NCI-H2227 (cell line): ENCODE results near the gene OAF.

Experiments
- DNase-seq: peaks from one replicate; lab custom pipeline; 2025; ENCODE audit not compliant: unreplicated experiment; lab: John Stamatoyannopoulos, UW

OAF gene

DNA sequence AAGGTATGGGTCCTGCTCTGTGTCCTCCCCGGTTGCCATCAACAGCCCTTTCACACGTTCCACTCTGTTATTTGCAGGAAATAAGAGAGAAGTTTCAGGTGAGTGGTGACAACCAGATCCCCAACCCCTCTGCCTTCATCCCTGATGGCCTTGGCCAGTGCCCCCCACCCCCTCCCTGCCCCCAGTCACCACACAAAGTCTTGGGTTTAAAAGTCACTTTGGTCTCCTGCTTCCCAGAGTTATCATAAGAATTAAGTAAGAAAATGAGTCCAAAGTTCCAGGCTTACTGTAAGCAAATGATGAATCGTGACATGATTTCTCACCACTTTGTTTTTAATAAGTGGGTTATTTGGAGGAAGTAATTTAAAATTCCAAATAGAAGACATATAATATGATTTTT lies 9.2 kb upstream of the OAF start:
- no peak for DNase-seq

DNA sequence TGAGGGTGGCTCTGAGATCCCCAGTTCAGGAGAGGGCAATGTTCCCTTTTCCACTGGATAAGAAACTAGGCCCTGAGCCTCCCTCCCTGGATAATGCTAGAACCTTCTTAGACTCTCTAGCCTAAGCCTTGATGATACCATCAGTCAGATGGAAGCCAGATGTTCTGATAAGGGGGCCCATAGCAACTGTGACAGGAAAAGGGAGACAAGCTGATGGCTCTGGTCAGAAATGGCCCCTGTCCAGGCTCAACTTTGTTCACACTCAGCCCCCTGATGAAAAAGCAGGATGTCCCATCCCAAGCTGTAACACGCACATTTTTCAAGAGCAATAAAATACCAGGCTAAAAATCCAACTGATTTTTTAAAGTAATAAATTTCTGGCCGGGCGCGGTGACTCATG lies 7.2 kb upstream of the OAF start:
- DNase-seq = no peak

DNA sequence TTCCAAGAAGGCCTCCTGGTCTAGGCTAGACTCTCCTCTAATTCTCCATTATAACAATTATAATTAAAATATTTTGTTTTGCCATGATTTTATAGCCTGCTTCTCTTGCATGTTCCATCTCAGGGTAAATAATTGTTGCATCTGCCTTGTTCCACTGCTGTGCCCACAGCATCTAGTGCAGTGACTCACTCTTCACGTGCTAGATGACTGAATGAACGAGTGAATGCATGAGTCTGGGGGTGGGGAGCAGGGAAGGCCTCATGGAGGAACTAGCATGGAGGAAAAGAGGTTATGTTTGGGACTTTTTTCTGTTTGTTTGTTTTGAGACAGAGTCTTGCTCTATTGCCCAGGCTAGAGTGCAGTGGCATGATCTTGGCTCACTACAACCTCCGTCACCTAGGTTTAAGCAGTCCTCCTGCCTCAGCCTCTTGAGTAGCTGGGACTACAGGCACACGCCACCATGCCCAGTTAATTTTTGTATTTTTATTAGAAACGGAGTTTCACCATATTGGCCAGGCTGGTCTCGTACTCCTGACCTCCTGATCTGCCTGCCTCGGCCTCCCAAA lies 5.2 kb upstream of the OAF start:
- no peak for DNase-seq

DNA sequence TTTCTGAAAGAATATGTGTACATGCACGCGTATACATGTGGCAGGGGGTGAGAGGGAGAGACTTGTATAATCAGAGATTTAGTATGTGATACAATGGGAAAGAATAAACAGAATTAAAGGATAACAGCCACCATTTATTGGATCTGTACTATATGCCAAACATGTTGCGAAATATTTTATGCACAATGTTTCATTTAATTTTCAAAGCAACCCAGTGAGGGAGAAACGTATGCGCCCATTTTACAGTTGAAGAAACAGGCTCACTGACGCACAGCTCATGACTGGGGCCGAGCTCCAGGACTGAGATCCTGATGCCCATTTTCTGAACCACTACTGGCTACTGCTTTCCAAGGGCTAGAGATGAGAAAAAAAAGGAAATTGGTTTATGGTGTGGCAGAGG lies 3.3 kb upstream of the OAF start:
- DNase-seq = no peak

DNA sequence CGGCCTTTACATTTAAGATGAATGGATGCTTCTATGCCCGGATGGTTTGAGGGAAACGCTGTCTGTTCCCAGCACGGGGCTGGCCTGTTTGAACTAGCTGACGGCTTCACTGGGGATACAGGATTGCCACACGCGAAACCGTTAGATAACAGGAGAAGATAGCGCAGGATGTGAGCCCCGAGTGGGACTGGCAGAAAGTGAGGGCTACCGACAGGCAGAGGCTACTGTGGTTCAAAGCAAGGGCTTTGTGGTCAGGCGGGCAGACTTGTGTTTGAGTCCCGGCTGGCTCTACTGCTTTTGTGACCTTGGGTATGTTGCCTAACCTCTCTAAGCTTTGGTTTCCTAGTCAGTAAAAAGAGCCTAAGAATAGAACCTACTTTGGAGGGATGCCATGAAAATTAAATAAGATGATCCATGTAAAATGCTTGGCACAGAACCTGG lies 2.8 kb upstream of the OAF start:
- DNase-seq = no peak

DNA sequence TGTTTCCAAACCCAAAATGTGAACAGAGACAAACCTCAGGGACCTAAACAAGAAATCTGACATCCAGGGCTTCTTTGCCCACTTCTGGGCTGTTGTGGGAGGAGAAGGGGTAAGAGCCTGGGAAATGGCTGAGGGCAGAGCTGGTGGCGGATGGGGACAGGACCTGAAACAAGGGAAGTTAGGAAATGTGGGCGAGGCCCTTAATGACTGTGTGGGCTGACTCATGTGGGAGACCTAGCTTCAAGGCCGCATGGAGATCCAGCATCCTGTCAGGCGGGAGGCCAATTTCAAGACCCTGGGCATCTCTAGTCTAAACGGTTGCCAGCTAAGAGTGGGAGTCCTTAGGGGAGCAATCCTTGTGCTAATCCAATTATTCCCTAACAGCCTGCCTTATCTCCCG lies 2.1 kb upstream of the OAF start:
- DNase-seq = no peak

DNA sequence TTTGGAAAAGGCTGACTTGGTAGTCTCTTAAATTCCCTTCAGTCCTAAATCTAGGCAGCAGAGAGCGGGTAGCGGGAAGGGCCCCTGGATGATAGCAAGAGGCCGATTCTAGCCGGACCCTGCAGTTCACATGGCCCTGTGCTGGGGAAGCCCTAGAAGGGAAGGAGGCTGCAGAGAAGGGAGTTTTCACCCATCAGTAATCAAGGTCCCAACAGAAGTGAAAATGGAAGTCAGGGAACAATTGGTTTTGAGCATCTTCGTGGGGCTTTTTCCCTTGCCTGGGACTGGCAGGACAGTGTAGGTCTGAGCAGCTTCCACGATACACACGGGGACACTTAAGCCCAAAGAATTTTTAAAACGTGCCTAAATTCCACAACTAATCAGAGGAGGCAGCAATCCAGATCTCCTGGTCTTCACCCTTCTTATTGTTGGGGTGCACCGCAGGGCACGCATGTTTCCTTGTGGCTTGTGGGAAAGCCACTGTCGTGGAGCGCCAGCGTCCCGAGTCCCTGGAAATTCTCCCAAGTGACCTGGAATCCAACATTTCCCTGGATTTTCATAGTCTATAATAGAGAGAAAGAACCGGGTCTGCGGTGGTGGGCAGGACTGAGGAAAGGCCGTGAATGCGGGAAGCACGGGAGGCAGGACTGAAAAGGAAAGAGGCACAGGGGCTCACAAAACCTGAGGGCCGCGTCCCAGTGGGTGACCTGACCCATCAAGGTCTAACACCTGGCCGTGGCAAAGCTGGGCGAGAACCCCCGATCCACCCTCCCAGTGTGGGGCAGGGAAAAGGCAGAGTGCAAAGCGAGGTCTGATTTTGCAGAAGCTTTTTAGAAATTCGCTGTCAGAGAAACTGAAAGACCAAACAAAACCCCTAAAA lies 846 bp upstream of the OAF start:
- no peak for DNase-seq

DNA sequence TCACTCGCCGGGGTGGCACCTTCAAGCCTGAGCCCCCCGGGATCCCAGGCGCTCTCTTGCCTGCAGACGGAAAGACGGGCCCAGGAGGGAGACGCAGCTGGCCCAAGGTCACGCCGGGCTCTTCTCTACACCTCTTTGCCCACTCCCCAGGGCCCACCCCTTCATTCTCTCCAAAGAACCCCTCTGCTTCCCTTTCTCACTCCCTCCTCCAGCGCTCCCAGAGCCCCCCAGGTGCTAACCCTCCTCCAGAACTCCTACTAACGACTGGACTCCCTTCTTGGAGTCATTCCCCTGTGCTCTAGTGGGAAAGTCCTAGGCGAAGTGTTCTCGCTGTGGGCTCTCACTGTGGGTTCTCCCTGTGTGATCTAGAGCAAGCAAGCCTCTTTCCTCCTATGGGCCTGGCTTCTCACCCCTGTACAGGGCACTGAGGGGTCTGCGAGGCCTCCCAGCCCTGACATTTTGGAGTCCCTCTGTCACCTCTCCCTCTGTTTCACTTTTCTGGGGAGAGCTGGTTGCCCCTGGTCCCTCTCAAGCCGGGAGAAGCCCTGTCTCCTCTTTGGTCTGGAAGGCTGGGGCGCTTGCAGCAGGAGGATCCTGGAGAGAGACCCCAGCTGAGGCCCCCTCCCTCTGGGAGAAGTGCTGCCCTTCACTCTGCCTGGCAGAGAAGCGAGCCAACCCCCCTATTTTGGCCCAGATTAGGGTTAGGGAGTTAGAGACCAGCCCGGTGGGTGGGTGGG lies 858 bp downstream of the OAF start:
- no peak for DNase-seq

DNA sequence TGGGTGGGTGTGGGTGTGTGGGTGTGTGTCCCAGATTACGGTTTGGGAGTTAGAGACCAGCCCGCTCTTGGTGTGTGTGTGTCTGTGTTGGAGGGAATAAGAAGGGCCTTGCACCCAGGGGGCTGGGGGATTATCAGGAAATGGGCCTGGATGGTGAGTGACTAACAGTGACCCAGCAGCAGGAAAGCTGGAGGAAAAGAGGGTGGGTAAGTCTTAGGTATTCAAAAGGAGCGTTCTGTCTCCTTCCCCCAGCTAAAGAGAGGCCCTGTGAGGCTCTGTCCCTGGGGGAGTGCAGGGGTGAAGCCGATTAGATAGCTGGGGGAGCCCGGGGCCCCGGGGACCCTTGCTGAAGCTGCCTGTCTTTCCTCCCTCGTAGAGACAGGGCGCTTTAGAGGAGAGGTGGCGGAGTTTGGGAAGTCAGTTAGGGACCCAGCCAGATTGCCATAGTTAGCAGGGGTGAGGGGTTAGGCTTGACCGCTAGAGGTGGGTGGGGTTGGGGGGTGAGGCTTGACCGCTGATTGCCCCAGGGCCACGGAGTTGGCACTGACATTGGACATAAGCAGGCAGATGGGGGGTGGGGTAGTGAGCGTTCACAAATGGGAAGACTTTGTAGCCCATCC lies 1.5 kb downstream of the OAF start:
- no peak for DNase-seq

DNA sequence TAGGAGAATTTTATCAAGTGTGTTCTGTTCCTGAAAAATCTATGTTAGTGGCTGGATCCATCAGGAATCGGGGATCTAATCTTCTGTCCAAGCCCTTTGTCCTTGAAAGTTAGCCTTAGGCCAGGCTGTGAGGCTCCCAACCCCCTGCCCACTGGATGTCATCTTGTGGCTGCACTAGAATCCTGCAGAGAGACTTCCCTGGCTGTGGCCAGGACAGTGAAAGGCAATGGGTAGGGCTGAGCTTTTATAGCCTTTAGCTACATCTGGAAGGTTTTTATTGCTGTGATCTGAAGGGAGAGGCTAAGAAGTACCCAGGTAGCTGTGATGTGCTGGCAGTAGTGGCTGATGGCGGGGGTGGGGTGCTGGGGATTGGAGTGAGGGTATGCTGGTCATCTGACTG lies 2.1 kb downstream of the OAF start:
- DNase-seq = no peak

DNA sequence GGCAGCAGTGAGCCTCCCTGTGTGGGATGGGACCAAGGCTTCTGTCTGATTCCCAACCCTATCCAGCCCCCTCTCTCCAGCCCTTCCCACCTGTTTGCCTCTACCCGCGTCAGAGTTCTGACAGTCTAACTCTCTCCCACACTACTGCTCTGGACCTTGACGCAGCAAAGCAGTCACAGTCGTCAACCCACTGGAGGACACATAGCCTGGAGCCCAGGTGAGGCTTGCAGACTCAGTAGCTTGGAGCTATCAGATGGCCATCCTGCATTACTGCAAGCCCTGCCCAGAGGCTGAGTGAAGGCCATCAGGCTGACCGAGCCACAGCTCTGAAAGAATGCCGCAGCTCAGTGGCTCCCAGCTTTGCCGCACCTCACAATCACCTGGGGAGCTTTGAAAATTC lies 3.7 kb downstream of the OAF start:
- no peak for DNase-seq

DNA sequence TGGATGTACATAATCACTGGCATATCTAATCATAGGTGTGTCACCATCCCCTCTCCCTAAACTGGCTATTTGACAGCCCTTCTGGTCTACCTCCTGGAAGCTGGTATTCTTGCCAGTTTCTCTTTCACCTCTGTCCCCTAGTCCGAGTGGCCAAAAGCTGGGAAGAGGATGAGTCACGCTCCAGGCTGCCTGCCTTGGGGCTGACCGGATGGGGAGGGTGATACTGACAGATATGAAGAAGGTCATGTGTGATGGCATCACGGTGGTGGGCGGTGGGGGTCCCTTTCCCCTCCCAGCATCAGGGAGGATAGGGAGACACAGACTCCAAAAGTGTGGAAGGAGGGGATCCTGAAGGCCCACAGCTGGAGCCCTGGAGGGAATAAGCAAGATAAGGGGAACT lies 4.8 kb downstream of the OAF start:
- DNase-seq = no peak

DNA sequence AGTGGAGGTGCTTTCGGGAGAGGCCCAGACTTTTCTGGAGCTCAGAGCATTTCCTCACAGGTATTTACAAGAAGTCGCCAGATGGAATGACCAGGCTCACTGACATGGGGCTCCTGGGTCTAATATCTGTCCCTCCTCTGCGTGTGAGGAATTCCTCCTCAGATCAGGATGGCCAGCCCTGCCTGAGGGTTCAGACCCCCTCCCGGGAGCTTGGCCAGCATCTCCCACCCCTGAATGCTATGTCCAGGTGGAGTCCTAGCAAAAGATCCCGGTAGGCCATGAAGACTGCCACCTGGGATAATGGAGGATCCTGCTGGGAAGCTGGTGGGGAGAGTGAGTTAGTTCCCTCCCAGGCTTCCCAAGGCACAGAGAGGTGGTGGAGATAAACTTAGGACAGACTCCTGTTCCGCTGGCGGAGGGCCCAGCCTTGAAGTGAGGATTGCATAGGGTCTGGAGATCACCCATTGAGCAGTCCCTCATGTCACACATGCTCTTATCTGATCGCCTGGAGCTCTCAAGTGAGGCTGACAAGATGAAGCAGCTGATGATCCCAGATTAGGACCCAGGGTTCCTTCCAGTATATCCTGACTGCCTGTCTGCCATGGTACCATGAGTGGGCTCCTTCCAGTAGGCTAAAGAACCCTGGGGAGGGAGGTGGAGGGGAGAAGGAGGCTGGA lies 5.7 kb downstream of the OAF start:
- DNase-seq = no peak

DNA sequence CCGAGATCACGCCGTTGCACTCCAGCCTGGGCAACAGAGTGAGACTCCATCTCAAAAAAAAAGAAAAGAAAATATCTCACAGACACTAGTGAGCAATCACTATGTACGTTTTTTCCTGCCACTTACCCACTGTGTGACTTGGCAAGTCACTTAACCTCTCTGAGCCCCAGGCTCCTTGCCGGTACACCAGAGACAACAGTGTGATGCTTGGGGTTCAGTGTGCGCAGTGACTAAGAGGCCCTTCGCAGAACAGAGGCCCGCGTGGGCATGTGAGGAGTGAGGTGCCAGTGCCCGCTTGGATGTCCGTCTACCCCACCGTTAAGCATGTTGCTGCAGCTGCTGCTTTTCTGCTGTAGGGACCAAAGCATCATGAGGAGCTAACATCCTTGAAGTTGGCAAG lies 6.7 kb downstream of the OAF start:
- no peak for DNase-seq

DNA sequence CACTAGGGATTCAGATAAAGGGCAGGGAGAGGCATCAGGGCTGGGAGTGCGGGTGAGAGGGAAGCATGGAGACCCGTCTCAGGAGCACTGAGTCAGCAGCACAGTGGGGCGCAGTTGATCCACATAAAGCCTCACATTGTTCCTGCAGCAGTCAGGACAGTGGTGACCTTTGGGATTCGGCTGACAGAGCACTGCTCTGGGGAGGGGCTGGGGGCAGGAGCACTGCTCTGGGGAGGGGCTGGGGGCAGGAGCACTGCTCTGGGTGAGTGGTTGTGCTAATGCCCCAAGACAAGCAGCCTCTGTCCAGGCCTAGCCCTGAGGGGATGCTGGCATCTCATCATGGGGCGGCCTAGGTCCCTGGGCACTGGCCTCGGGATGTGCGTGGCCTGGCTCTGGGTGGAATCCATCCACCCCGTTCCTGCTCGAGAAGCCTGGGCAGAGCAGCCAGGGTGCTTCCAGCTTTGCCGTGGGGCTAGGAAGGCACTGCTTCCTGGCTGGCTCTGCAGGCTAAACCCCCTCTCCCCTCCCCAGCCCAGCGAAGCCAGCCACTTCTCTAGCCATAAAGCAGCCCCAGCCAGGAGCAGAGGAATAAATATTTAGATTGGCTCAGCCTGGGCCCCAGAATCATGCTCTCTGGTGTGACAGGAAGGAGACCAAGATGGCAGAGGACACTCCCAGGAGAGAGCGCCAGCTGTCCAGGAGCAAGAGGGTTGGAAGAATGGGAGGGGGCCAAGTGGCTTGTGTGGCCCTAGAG lies 7.3 kb downstream of the OAF start:
- DNase-seq = no peak

DNA sequence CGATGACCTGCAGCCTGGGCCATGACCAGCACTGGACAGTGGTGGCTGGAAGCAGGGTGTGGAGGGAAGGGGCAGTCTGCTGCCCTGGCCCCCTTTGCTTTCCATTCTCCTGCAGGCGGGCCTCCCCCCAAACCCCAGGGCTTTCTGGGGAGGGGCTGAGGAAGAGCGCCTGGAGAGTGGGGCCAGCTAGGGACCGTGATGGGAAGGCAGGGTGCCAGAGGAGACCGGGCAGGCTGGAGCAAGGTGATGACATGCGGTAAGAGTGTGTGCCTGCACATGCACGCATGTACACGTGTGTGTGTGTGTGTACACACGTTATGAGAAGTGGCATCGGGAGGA lies 7.8 kb downstream of the OAF start:
- DNase-seq = no peak

DNA sequence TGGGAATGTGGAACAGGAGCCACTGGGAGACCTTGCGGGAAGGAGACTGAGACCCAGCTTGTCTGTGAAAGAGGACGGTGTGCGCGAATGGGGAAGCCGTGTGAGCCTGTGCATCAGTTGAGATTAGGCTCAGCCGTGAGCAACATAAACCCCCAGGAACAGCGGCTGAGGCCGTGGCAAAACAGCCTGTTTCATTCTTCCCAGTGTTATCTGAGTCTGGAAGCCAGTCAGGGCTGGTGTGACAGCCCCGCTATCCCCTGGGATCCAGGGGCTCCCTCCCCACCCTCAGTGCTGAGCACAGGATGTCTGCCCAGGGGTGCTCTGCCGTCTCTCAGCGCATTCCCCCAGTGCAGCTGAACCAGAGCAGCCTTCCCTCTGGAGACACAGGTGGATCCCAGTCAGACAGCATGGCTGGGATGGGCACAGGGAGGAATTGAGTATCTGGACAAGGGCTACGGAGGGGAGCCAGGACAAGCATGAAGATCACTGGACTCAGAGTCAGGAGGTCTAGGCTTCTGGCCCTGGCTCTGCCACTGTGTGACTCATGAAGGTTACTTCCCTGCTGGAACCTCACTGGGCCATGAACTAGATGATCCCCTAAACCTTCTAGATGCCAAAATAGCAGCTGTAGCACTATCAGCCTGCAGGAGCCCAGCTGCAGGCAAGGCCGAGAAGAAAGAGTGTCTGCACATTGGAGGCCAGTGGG lies 8.6 kb downstream of the OAF start:
- DNase-seq = no peak

DNA sequence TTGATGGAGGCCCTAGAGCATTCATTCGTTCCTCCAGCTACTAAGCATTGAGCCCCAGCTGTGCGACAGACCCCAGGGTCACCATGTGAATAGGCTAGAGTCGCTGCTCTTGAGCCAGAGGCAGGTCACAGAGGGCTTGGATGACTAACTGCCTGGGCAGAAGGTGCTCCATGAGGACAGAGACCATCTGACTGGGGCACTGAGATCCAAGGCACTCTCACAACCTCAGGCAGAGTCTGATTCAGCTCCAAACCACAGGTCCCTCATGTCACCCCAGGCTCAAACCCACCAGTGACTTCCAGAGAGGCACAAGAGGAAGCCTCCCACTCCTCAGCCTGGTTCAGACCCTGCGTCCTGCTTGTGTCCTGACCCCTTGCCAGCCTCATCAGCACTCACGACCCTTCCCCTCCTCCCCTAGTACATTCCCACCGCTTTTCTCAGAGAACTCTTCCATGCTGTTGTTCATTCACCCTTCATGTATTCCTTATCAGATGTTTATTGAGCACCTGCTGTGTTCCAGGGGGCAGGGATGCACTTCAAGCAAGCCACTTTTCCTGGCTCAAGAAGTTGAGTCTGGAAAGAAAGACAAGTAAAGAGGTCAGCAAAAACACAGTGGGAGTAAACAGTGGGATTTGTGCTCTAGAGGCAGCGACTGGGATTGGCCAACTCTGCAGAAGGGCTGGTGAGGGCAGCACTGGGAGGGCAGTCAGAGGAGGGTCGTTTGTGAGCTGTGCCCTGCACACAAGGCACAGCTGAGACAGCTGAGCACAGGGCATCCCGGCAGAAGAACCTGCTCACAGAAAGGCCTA lies 9.3 kb downstream of the OAF start:
- no peak for DNase-seq

DNA sequence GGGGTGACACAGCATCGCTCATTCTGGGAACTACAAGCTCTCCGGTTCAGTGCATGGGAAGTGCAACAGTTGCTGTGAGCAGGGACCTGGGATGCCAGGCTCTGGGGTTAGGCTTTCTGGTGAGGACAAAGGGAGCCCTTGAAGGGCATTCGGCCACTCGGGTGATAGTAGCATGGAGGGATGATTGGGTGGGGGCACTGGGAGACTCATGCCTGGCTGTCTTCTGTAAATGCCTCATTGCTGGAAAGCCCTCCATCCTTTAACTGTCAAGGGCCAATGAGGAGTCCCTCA lies 9.9 kb downstream of the OAF start:
- DNase-seq = no peak
